K562 (cell line): ENCODE data around the gene EYA4. TPM values are rescaled to one million over a fixed set of nuclear protein-coding genes. Genes with fewer than 3 reads are reported as not detected.

ENCODE experiments used
- ATAC-seq: fragments of 200-7000 bp; cut with Tn5 transposase; 3 replicates; pipeline ENCODE4 v1.9.1; 2020; ENCODE audit warnings: moderate library complexity
- BruUV-seq: library from RNA; stranded (reverse); fragments of 400-500 nt; replicated peaks from 2 replicates; lab custom pipeline; 2021; lab: Mats Ljungman, UMichigan
- CTCF ChIA-PET: fragments of 300-600 bp; formaldehyde crosslinking; extraction: SDS; loops from one replicate; lab custom pipeline; 2021; ENCODE audit warnings: low intra/inter-chr PET ratio; lab: Yijun Ruan, JAX
- POLR2A ChIA-PET: fragments of 300-600, 350-650 bp; sonication (Branson Sonifier 250); formaldehyde crosslinking; extraction: SDS; loops from one replicate; lab custom pipeline; 2021; ENCODE audit warnings: antibody characterized with exemption, inconsistent platforms; lab: Yijun Ruan, JAX
- DNase-seq, 4 experiments: peaks; one replicate each; pipeline versions ENCODE4 v3.0.0 to v3.0.0-alpha.2; 2011 to 2018; ENCODE audit warnings: low spot score in 3 of 4, mixed read lengths in 3 of 4; ENCODE audit errors: extremely low read depth in 1 of 4
- FAIRE-seq: peaks from 2 replicates; lab custom pipeline; 2011; peaks lifted over from hg19 to GRCh38; lab: Jason Lieb, UNC
- H2AFZ ChIP-seq: 2 replicates; pipeline ENCODE4 v1.6.0; 2011; ENCODE audit warnings: low read depth, low read length, control low read depth, inconsistent platforms
- H3K27ac ChIP-seq: fragments of 200-600 bp; 3 replicates; pipeline ENCODE4 v1.8.0; 2011; ENCODE audit warnings: low read depth, mild to moderate bottlenecking, control low read depth, inconsistent platforms, low read length, moderate library complexity, mixed read lengths; ENCODE audit errors: extremely low read depth
- H3K27me3 ChIP-seq, 2 experiments: fragments of 300-600 bp in 1 of 2; 2 replicates in 1 of 2; 3 replicates in 1 of 2; pipeline versions ENCODE4 v1.6.0 to v1.8.0; 2011; ENCODE audit warnings: inconsistent platforms in 2 of 2, low read length in 2 of 2, mild to moderate bottlenecking in 1 of 2, mixed read lengths in 1 of 2, moderate library complexity in 1 of 2; ENCODE audit not compliant: control insufficient read depth in 2 of 2, insufficient read depth in 2 of 2
- H3K36me3 ChIP-seq: fragments of 300-600 bp; 3 replicates; pipeline ENCODE4 v1.8.0; 2011; ENCODE audit warnings: mild to moderate bottlenecking, low read length, inconsistent platforms; ENCODE audit not compliant: control insufficient read depth, insufficient read depth
- H3K4me1 ChIP-seq, 2 experiments: fragments of 200-600 bp in 1 of 2; replicated peaks in 1 of 2; 2 replicates in 1 of 2; 3 replicates in 1 of 2; pipeline versions ENCODE4 v1.5.1 to v1.8.0; 2011; ENCODE audit warnings: inconsistent platforms in 2 of 2, low read length in 2 of 2, mild to moderate bottlenecking in 1 of 2, mixed read lengths in 1 of 2, moderate library complexity in 1 of 2; ENCODE audit not compliant: control insufficient read depth in 2 of 2, insufficient read depth in 2 of 2
- H3K4me2 ChIP-seq: 2 replicates; pipeline ENCODE4 v1.6.1; 2011; ENCODE audit warnings: low read length, control low read depth, inconsistent platforms, mixed read lengths; ENCODE audit not compliant: insufficient read depth
- H3K4me3 ChIP-seq: fragments of 200-600 bp; sonication (generic), shearing (Covaris generic); 2 replicates; pipeline ENCODE4 v1.5.1; 2016; ENCODE audit warnings: control low read depth, inconsistent platforms
- H3K79me2 ChIP-seq: fragments of 200-600 bp; 3 replicates; pipeline ENCODE4 v1.8.0; 2011; ENCODE audit warnings: low read length, inconsistent platforms; ENCODE audit not compliant: control insufficient read depth, insufficient read depth
- H3K9ac ChIP-seq, 2 experiments: 2 replicates each; pipeline versions ENCODE4 v1.6.0 to v1.6.1; 2011; ENCODE audit warnings: low read depth in 2 of 2, low read length in 2 of 2, control low read depth in 1 of 2, inconsistent platforms in 1 of 2, mild to moderate bottlenecking in 1 of 2, mixed read lengths in 1 of 2; ENCODE audit not compliant: insufficient read depth in 1 of 2
- H3K9me1 ChIP-seq: one replicate; pipeline ENCODE4 v1.6.0; 2011; ENCODE audit warnings: inconsistent platforms, mild to moderate bottlenecking, low read length, moderate library complexity; ENCODE audit not compliant: control insufficient read depth, insufficient read depth
- H3K9me3 ChIP-seq: replicated peaks from 2 replicates; pipeline ENCODE4 v1.5.1; 2011; ENCODE audit warnings: low read depth, low read length, inconsistent platforms; ENCODE audit not compliant: control insufficient read depth, insufficient read depth
- H4K20me1 ChIP-seq: replicated peaks from 2 replicates; pipeline ENCODE4 v1.6.1; 2011; ENCODE audit warnings: low read length, inconsistent platforms, mixed read lengths; ENCODE audit not compliant: control insufficient read depth, insufficient read depth
- CHAMP1 ChIP-seq: fragments of 450-650 bp; IDR thresholded peaks from 2 replicates; pipeline ENCODE4 v1.6.1; 2016; ENCODE audit warnings: mild to moderate bottlenecking
- NEUROD1 ChIP-seq: fragments of 150-350 bp; IDR thresholded peaks from 2 replicates; pipeline ENCODE4 v1.6.1; 2014; ENCODE audit warnings: borderline replicate concordance, low read length, low read depth; ENCODE audit not compliant: partially characterized antibody
- NFRKB ChIP-seq: fragments of 450-650 bp; IDR thresholded peaks from 2 replicates; pipeline ENCODE4 v1.6.1; 2016; ENCODE audit warnings: low read depth
- NKRF ChIP-seq: fragments of 450-650 bp; IDR thresholded peaks from 2 replicates; pipeline ENCODE4 v1.6.1; 2016; ENCODE audit warnings: borderline replicate concordance
- PHB2 ChIP-seq: fragments of 450-650 bp; IDR thresholded peaks from 2 replicates; pipeline ENCODE4 v1.6.1; 2017; ENCODE audit warnings: low read depth
- PHF8 ChIP-seq: fragments of 200-600 bp; sonication (generic); IDR thresholded peaks from 2 replicates; pipeline ENCODE4 v1.6.1; 2012; ENCODE audit warnings: mixed run types, mild to moderate bottlenecking, inconsistent platforms, low read length, moderate library complexity, borderline replicate concordance
- PRDM10 ChIP-seq: fragments of 450-650 bp; IDR thresholded peaks from 2 replicates; pipeline ENCODE4 v1.6.1; 2018; ENCODE audit not compliant: partially characterized antibody
- RBFOX2 ChIP-seq: fragments of 200-400 bp; formaldehyde crosslinking; IDR thresholded peaks from 2 replicates; pipeline ENCODE4 v1.6.1; 2017; ENCODE audit warnings: low read depth, mild to moderate bottlenecking, low read length, moderate library complexity
- SMAD2 ChIP-seq: fragments of 150-350 bp; IDR thresholded peaks from 2 replicates; pipeline ENCODE4 v1.6.1; 2014; ENCODE audit warnings: low read depth, mild to moderate bottlenecking, low read length
- SMARCB1 ChIP-seq: IDR thresholded peaks from 2 replicates; pipeline ENCODE4 v1.6.1; 2011; ENCODE audit warnings: improper control_type of control experiment, low read depth; ENCODE audit not compliant: insufficient read length
- ZNF316 ChIP-seq: fragments of 450-650 bp; IDR thresholded peaks from 2 replicates; pipeline ENCODE4 v1.6.1; 2016
- ZNF41 ChIP-seq: fragments of 250-450 bp; sonication (Bioruptor Pico); conservative IDR thresholded peaks from 2 replicates; pipeline ENCODE4 v1.4.0; 2020; ENCODE audit warnings: mild to moderate bottlenecking
- ZNF57 ChIP-seq: fragments of 450-650 bp; formaldehyde crosslinking; IDR thresholded peaks from 2 replicates; pipeline ENCODE4 v1.4.0; 2020; ENCODE audit warnings: mild to moderate bottlenecking, moderate library complexity
- ZNF696 ChIP-seq: fragments of 250-450 bp; sonication (Bioruptor Pico); conservative IDR thresholded peaks from 2 replicates; pipeline ENCODE4 v1.4.0; 2020; ENCODE audit warnings: mild to moderate bottlenecking, moderate library complexity
- ZNF699 ChIP-seq: fragments of 250-450 bp; sonication (Bioruptor Pico); IDR thresholded peaks from 2 replicates; pipeline ENCODE4 v1.8.0; 2021; ENCODE audit warnings: mild to moderate bottlenecking, moderate library complexity; ENCODE audit not compliant: insufficient replicate concordance
- WGBS: fragments of 100-300 bp; shearing (Covaris generic); methylation state at CpG from one replicate; pipeline ENCODE4 v1.1.6; 2016; ENCODE audit warnings: low coverage, mixed read lengths; ENCODE audit not compliant: insufficient coverage; ENCODE audit errors: missing lambda C conversion rate; 5-methylcytosine and 5-hydroxymethylcytosine counted together
- in situ Hi-C: fragments of 300-500 bp; cut with MboI; formaldehyde crosslinking; loops from 4 replicates; pipeline ENCODE4 v1.15.0; 2018; ENCODE audit warnings: inconsistent platforms, mixed read lengths
- intact Hi-C: fragments of 100-400 bp; cut with micrococcal nuclease; formaldehyde crosslinking; loops from 2 replicates; pipeline ENCODE4 v1.14.2; 2022
- polyA plus RNA-seq, 8 experiments: library from polyadenylated mRNA; depleted of rRNA in 4 of 8; stranded (reverse) in 5 of 8; unstranded in 3 of 8; fragments of >200 nt; fragmentation: Nextera tagmentation in 2 of 8; fragmentation: Illumina TruSeq in 1 of 8; extraction: Ambion mirVana in 2 of 8; extraction: Trizol in 1 of 8; gene quantifications; 2 replicates each; pipeline versions ENCODE4 v1.2.1 to v1.2.3, GENCODE V29; 2011 to 2014; ENCODE audit warnings: inconsistent platforms in 1 of 8, missing spikeins in 1 of 8
- total RNA-seq, 7 experiments: library from RNA; depleted of rRNA in 6 of 7; stranded (reverse); fragments of >200 nt in 6 of 7; fragmentation: Illumina TruSeq in 2 of 7; extraction: Trizol in 2 of 7; gene quantifications; 2 replicates each; pipeline versions ENCODE4 v1.2.1 to v1.2.3, GENCODE V29; 2011 to 2021; ENCODE audit warnings: low replicate concordance in 1 of 7

Gene EYA4
- total and polyA plus RNA-seq, 9 of the 15 experiments (the other 6 are each of a cell fraction or from before 2014, with no cell fraction given), result 0.03 to 0.04 TPM; not detected in 7

- TF ChIP-seq NKRF, result no peak
- TF ChIP-seq NFRKB, result no peak
- no peak for TF ChIP-seq ZNF41 (CRISPR knock-in tag)
- no peak for TF ChIP-seq PHB2
- no peak for TF ChIP-seq CHAMP1
Observed at GRCh38 chr6:133309579-133309978, 68.4 kb downstream of the EYA4 start (continued).

GRCh38 chr6:133312006-133312405 lies 70.8 kb downstream of the EYA4 start:
- DNase-seq, result no peak
- ChIA-PET CTCF (no interaction called here), POLR2A (no interaction called here)
- Histone ChIP-seq H3K27ac (no peak overlapping the region), H3K4me3 (no peak overlapping the region), H4K20me1 (no peaks in the 10 kb centered on the region), H3K36me3 (no peaks in the 10 kb centered on the region), H3K9me3 (no peaks in the 10 kb centered on the region), H3K4me2 (no peak overlapping the region), H3K9ac (no peak overlapping the region), H3K27me3 (no peaks in the 10 kb centered on the region), H3K79me2 (no peaks in the 10 kb centered on the region), H2AFZ (no peak overlapping the region), H3K9me1 (no peaks in the 10 kb centered on the region), H3K4me1 (no peaks in the 10 kb centered on the region)
- intact Hi-C loops, result no loop called here
- ATAC-seq, result no peak
- BruUV-seq, result no TSS peak
- in situ Hi-C loops, result no loop called here
- FAIRE-seq, result no peak
- 0% methylated on average over 3 of the region's 3 CpGs for WGBS
- TF ChIP-seq ZNF316, result no peak
- TF ChIP-seq RBFOX2, result no peak
- TF ChIP-seq SMARCB1, result no peak
- TF ChIP-seq PRDM10, result no peak
- no peak for TF ChIP-seq ZNF696 (CRISPR knock-in tag)
- TF ChIP-seq ZNF57 (CRISPR knock-in tag), result no peak
- TF ChIP-seq NEUROD1, result no peak
- TF ChIP-seq PHF8, result no peak
- no peak for TF ChIP-seq ZNF699 (CRISPR knock-in tag)
- no peak for TF ChIP-seq SMAD2
